ENCODE measurements around the gene DNM1. TPM values are rescaled to one million over a fixed set of nuclear protein-coding genes. Genes with fewer than 3 reads are reported as not detected.
"Not testable (repeated sequence)": the region's sequence is repeated elsewhere in the genome, so short reads cannot be mapped to it uniquely, and the experiment has no call there.

DNM1 gene
- total RNA-seq, 1 donor from 2014 or later, result 112 TPM

DNA sequence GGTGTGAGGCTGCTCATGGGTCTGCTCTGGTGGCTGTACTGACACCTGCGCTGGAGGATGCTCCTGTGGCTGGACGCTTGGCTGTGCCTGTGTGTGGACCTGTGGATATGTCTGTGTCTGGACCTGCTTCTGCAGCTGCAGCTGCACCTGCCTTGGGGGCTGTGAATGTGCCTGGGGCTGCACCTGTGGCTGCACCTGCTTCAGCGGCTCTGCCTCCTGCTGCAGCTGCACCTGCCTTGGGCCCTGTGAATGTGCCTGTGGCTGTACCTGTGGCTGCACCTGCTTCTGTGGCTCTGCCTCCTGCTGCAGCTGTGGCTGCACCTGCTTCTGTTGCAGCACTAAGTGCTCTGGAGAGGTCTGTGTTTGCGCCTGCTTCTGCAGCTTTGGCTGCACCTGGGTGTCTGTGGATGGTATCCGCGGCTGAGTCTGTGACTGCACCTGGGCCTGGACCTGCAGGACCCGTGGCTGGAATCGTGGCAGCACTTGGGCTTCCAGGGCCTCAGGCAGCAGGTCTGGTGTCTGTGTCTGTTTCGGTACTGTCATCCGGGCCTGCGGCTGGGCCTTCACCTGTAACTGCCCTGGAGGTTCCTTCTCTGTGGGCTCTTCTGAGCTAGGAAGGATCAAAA lies 24.3 kb upstream of the DNM1 start:
- H3K36me3 Mint-ChIP-seq, result peaks cover 32% of the 10 kb centered on the region
- H3K9me3 Mint-ChIP-seq, result no peaks in the 10 kb centered on the region
- H3K27me3 Mint-ChIP-seq, result no peaks in the 10 kb centered on the region
- no peaks in the 10 kb centered on the region for H3K4me1 Mint-ChIP-seq (ENCODE audit: unreplicated experiment)
- no peak overlapping the region for H3K27ac Mint-ChIP-seq
- H3K4me3 Mint-ChIP-seq, result no peak overlapping the region
- no peak for DNase-seq (ENCODE audit: extremely low spot score, unreplicated experiment)
- TF ChIP-seq, protein P1, sequence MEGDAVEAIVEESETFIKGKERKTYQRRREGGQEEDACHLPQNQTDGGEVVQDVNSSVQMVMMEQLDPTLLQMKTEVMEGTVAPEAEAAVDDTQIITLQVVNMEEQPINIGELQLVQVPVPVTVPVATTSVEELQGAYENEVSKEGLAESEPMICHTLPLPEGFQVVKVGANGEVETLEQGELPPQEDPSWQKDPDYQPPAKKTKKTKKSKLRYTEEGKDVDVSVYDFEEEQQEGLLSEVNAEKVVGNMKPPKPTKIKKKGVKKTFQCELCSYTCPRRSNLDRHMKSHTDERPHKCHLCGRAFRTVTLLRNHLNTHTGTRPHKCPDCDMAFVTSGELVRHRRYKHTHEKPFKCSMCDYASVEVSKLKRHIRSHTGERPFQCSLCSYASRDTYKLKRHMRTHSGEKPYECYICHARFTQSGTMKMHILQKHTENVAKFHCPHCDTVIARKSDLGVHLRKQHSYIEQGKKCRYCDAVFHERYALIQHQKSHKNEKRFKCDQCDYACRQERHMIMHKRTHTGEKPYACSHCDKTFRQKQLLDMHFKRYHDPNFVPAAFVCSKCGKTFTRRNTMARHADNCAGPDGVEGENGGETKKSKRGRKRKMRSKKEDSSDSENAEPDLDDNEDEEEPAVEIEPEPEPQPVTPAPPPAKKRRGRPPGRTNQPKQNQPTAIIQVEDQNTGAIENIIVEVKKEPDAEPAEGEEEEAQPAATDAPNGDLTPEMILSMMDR (conservative IDR thresholded peaks at IDR 0.05), result no peak

DNA sequence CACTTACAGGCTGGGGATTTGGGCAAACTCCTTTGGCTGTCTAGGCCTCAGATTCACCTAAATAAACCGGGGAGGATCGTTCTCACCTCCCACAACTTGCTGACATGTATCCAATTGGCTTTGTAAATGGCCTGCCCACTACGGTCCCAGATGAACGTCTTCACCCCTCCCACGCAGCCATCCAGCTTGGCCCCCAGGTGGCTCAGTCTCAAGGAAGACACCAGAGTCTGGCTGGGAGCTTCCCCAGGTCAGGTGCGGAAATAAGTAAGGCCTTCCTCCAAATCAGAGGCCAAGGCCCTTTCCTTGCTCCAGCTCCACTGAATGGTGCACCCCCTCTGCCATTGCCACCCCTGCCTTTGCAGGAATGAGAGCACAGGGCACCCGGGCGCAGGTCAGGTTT lies 23.2 kb upstream of the DNM1 start:
- Mint-ChIP-seq H3K27ac (no peak overlapping the region), H3K4me1 (ENCODE audit: unreplicated experiment) (no peaks in the 10 kb centered on the region), H3K4me3 (no peak overlapping the region), H3K27me3 (no peaks in the 10 kb centered on the region), H3K9me3 (no peaks in the 10 kb centered on the region), H3K36me3 (peaks cover 32% of the 10 kb centered on the region)
- DNase-seq (ENCODE audit: extremely low spot score, unreplicated experiment), result no peak
- TF ChIP-seq, protein P1 (conservative IDR thresholded peaks at IDR 0.05), result no peak

DNA sequence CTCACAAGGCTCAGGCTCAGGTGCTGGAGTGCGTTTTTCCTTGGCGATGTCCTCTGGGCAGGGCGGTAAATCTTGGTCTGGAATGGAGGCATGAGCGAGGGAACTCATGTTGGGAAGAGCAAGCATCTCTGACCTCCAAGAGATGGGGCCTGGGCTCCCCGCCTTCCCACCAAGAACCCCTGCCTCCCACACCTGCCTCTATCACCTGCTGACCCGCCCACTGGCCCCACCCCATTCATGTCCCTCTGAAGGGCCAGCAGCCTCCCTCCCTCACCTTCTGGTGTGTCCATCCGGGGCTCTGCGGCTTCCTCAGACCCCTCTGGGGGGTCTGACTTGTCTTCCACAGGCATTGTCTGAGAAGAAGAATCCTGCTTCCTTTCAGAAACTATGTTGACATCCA lies 22.7 kb upstream of the DNM1 start:
- H3K4me3 Mint-ChIP-seq, result no peak overlapping the region
- TF ChIP-seq, protein P1 (conservative IDR thresholded peaks at IDR 0.05), result no peak
- H3K4me1 Mint-ChIP-seq (ENCODE audit: unreplicated experiment), result no peaks in the 10 kb centered on the region
- H3K9me3 Mint-ChIP-seq, result no peaks in the 10 kb centered on the region
- no peaks in the 10 kb centered on the region for H3K27me3 Mint-ChIP-seq
- DNase-seq (ENCODE audit: extremely low spot score, unreplicated experiment), result no peak
- no peak overlapping the region for H3K27ac Mint-ChIP-seq
- peaks cover 29% of the 10 kb centered on the region for H3K36me3 Mint-ChIP-seq

DNA sequence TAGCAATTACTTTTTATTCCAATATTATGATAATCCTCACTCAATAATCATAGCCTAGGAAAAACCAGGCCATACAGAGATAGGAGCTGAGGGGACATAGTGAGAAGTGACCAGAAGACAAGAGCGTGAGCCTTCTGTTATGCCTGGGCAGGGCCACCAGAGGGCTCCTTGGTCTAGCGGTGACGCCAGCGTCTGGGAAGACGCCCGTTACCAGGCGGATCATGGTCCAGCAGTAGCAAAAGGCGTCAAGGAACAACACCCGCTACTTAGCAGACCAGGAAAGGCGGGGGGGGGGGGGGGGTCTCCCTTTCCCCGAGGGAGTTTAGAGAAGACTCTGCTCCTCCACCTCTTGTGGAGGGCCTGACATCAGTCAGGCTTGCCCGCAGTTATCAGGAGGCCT lies 21.7 kb upstream of the DNM1 start:
- not testable (repeated sequence) for H3K27ac Mint-ChIP-seq

DNA sequence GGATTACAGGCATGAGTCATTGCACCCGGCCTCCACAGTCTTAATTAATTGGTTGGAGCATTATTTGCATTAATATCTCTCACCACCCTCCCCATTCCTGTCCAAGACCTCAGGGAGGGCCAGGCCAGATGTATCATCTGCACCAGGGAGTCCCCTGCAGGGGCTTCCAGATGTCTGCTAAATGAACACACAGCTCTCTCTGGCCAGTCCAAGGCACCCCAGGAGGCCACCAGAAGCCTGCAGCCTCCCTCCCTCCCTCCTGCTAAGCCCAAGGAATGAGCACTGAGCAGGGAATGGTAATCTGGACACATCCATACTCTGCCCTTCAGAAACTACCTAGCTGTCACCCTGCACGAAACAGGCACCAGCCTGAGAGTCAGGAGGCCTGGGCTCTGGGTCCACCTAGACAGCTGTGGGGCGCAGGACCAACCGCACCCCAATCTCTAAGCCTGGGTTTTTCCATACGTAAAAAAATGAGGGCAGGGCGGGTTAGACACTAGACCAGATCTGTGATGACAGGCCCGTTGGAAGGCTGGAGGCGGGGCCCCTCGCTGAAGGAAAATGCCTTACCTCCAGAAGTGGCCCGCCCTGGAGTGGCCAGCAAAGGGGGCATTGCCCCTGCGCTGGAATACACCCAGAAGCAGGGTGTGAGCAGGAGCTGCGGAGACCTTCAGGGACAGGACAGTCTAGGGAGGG lies 20.1 kb upstream of the DNM1 start:
- Mint-ChIP-seq H3K4me3 (no peak overlapping the region), H3K4me1 (ENCODE audit: unreplicated experiment) (no peaks in the 10 kb centered on the region), H3K27me3 (no peaks in the 10 kb centered on the region), H3K9me3 (no peaks in the 10 kb centered on the region), H3K36me3 (peaks cover 39% of the 10 kb centered on the region), H3K27ac (no peak overlapping the region)
- no peak for DNase-seq (ENCODE audit: extremely low spot score, unreplicated experiment)
- TF ChIP-seq, protein P1 (conservative IDR thresholded peaks at IDR 0.05), result no peak

More for the DNA sequence above, 21.7 kb upstream of the DNM1 start:
- TF ChIP-seq, protein P1 (conservative IDR thresholded peaks at IDR 0.05), result peak; percentile 70
- H3K4me3 Mint-ChIP-seq; H3K4me1 Mint-ChIP-seq (ENCODE audit: unreplicated experiment); DNase-seq (ENCODE audit: extremely low spot score, unreplicated experiment); H3K9me3 Mint-ChIP-seq; H3K27me3 Mint-ChIP-seq: not testable (repeated sequence)
- H3K36me3 Mint-ChIP-seq, result peaks cover 33% of the 10 kb centered on the region
